WTC11 (cell line): Measurements from ENCODE around the gene CCL16. TPM values are rescaled to one million over a fixed set of nuclear protein-coding genes. Genes with fewer than 3 reads are reported as not detected.
"Not testable (repeated sequence)": the region's sequence is repeated elsewhere in the genome, so short reads cannot be mapped to it uniquely, and the experiment has no call there.

ENCODE experiments used
- ATAC-seq: fragments of 200-7000 bp; cut with Tn5 transposase; 2 replicates; pipeline ENCODE4 v1.10.0; 2021; ENCODE audit warnings: mild to moderate bottlenecking, moderate library complexity
- CTCF ChIA-PET: fragments of 300-600 bp; sonication (Branson Sonifier 250); formaldehyde crosslinking; loops from one replicate; lab custom pipeline; 2021; ENCODE audit warnings: antibody characterized with exemption; lab: Charles Lee
- POLR2A ChIA-PET: fragments of 350-600 bp; sonication (Branson Sonifier 250); formaldehyde crosslinking; loops from one replicate; lab custom pipeline; 2021; ENCODE audit warnings: antibody characterized with exemption; lab: Charles Lee
- DNase-seq: peaks from one replicate; pipeline ENCODE4 v3.0.0; 2021; ENCODE audit warnings: low spot score
- H3K27ac Mint-ChIP-seq: 2 replicates; pipeline ENCODE4 v1.8.0; 2021; ENCODE audit warnings: mixed read lengths
- H3K27me3 Mint-ChIP-seq: 2 replicates; pipeline ENCODE4 v1.8.0; 2021; ENCODE audit warnings: low read depth, mild to moderate bottlenecking, moderate library complexity, mixed read lengths
- H3K36me3 Mint-ChIP-seq: 2 replicates; pipeline ENCODE4 v1.8.0; 2021; ENCODE audit warnings: mixed read lengths
- H3K4me1 Mint-ChIP-seq: 2 replicates; pipeline ENCODE4 v1.8.0; 2022; ENCODE audit warnings: mixed read lengths
- H3K4me3 Mint-ChIP-seq: 2 replicates; pipeline ENCODE4 v1.8.0; 2021; ENCODE audit warnings: mild to moderate bottlenecking, moderate library complexity, mixed read lengths
- H3K9me3 Mint-ChIP-seq: 2 replicates; pipeline ENCODE4 v1.8.0; 2021; ENCODE audit warnings: mixed read lengths
- E2F1 ChIP-seq: sonication (generic); formaldehyde crosslinking; IDR thresholded peaks from 2 replicates; pipeline ENCODE4 v1.8.0; 2022; ENCODE audit warnings: mild to moderate bottlenecking, missing genetic modification reagents
- HMGA2 ChIP-seq: fragments of 250-450 bp; sonication (Bioruptor Pico); IDR thresholded peaks from 2 replicates; pipeline ENCODE4 v1.4.0; 2021; ENCODE audit warnings: mild to moderate bottlenecking, moderate library complexity
- IRF2 ChIP-seq: sonication (generic); formaldehyde crosslinking; IDR thresholded peaks from 2 replicates; pipeline ENCODE4 v1.8.0; 2022; ENCODE audit warnings: low read depth, missing genetic modification reagents, borderline replicate concordance
- JUN ChIP-seq: sonication (generic); formaldehyde crosslinking; IDR thresholded peaks from 2 replicates; pipeline ENCODE4 v1.8.0; 2023; ENCODE audit warnings: mild to moderate bottlenecking, missing genetic modification reagents
- NFATC4 ChIP-seq: fragments of 250-450 bp; sonication (Bioruptor Pico); IDR thresholded peaks from 2 replicates; pipeline ENCODE4 v1.9.0; 2021; ENCODE audit warnings: mild to moderate bottlenecking
- NFYB ChIP-seq: sonication (generic); formaldehyde crosslinking; conservative IDR thresholded peaks from 2 replicates; pipeline ENCODE4 v1.8.0; 2022; ENCODE audit warnings: low read depth, missing genetic modification reagents
- NR3C1 ChIP-seq: sonication (generic); formaldehyde crosslinking; conservative IDR thresholded peaks from 2 replicates; pipeline ENCODE4 v1.8.1; 2023; ENCODE audit warnings: low read depth, mild to moderate bottlenecking, missing genetic modification reagents
- OVOL2 ChIP-seq: fragments of 250-450 bp; sonication (Bioruptor Pico); IDR thresholded peaks from 2 replicates; pipeline ENCODE4 v1.9.0; 2021; ENCODE audit warnings: mild to moderate bottlenecking, borderline replicate concordance
- TEAD4 ChIP-seq: sonication (generic); formaldehyde crosslinking; IDR thresholded peaks from 2 replicates; pipeline ENCODE4 v1.8.0; 2022; ENCODE audit warnings: mild to moderate bottlenecking, missing genetic modification reagents
- USF2 ChIP-seq: sonication (generic); formaldehyde crosslinking; IDR thresholded peaks from 2 replicates; pipeline ENCODE4 v1.8.1; 2023; ENCODE audit warnings: mild to moderate bottlenecking, missing genetic modification reagents, moderate library complexity
- ZNF416 ChIP-seq: fragments of 250-450 bp; sonication (Bioruptor Pico); IDR thresholded peaks from 2 replicates; pipeline ENCODE4 v1.9.0; 2021; ENCODE audit warnings: mild to moderate bottlenecking, inconsistent platforms
- ZNF425 ChIP-seq: fragments of 250-450 bp; sonication (Bioruptor Pico); conservative IDR thresholded peaks from 2 replicates; pipeline ENCODE4 v1.9.0; 2021; ENCODE audit warnings: mild to moderate bottlenecking
- total RNA-seq: library from RNA; stranded (reverse); gene quantifications from 3 replicates; pipeline ENCODE4 v1.2.3, GENCODE V29; 2021
- TF ChIP-seq, protein P1 (sequence below): sonication (generic); formaldehyde crosslinking; IDR thresholded peaks from 2 replicates; pipeline ENCODE4 v1.8.0; 2022; ENCODE audit warnings: mild to moderate bottlenecking, missing genetic modification reagents
- TF ChIP-seq, protein P2 (sequence below): sonication (generic); formaldehyde crosslinking; IDR thresholded peaks from 2 replicates; pipeline ENCODE4 v1.8.1; 2022; ENCODE audit warnings: low read depth, mild to moderate bottlenecking, moderate library complexity, missing genetic modification reagents, borderline replicate concordance

The CCL16 gene
- total RNA-seq, 1 experiment from 2014 or later = not detected

GRCh38 chr17:36017799-36018198 is 36.5 kb upstream of the CCL16 start, which contains the start of gene CCL23:
TSS of gene CCL23 (minus strand) at chr17:36017972. CDS start at chr17:36017897, 75 bp downstream.
- POLR2A ChIA-PET = no interaction called here
- CTCF ChIA-PET = interaction anchor here (1.2 kb wide), 1 partner anchor 69 kb away, joined by 3 read pairs; no protein-coding TSS in a partner anchor
- TF ChIP-seq, protein P1, sequence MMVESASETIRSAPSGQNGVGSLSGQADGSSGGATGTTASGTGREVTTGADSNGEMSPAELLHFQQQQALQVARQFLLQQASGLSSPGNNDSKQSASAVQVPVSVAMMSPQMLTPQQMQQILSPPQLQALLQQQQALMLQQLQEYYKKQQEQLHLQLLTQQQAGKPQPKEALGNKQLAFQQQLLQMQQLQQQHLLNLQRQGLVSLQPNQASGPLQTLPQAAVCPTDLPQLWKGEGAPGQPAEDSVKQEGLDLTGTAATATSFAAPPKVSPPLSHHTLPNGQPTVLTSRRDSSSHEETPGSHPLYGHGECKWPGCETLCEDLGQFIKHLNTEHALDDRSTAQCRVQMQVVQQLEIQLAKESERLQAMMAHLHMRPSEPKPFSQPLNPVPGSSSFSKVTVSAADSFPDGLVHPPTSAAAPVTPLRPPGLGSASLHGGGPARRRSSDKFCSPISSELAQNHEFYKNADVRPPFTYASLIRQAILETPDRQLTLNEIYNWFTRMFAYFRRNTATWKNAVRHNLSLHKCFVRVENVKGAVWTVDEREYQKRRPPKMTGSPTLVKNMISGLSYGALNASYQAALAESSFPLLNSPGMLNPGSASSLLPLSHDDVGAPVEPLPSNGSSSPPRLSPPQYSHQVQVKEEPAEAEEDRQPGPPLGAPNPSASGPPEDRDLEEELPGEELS = no peak
- no peak for TF ChIP-seq NFATC4 (CRISPR knock-in tag)
- TF ChIP-seq, protein P2, sequence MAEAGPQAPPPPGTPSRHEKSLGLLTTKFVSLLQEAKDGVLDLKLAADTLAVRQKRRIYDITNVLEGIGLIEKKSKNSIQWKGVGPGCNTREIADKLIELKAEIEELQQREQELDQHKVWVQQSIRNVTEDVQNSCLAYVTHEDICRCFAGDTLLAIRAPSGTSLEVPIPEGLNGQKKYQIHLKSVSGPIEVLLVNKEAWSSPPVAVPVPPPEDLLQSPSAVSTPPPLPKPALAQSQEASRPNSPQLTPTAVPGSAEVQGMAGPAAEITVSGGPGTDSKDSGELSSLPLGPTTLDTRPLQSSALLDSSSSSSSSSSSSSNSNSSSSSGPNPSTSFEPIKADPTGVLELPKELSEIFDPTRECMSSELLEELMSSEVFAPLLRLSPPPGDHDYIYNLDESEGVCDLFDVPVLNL (CRISPR knock-in tag) = no peak
- no peak for TF ChIP-seq JUN (CRISPR knock-in tag)
- TF ChIP-seq USF2 (CRISPR knock-in tag) = no peak
- no peak for TF ChIP-seq IRF2
- no peak for TF ChIP-seq E2F1 (CRISPR knock-in tag)
- TF ChIP-seq NR3C1 (CRISPR knock-in tag) = no peak
- TF ChIP-seq ZNF425 (CRISPR knock-in tag) = no peak
- no peak for TF ChIP-seq TEAD4 (CRISPR knock-in tag)
- no peak for TF ChIP-seq OVOL2 (CRISPR knock-in tag)
- no peak for TF ChIP-seq NFYB
- Mint-ChIP-seq H3K9me3 (peaks cover 14% of the 10 kb centered on the region), H3K4me3 (no peak within 1 kb of the TSS), H3K4me1 (no peaks in the 10 kb centered on the region), H3K36me3 (peaks cover 1% of the 10 kb centered on the region; the same call in 1 of the 2 replicates), H3K27ac (no peak within 1 kb of the TSS), H3K27me3 (peaks cover 25% of the 10 kb centered on the region)
- DNase-seq = no peak
- ATAC-seq = peak; percentile 41; the same call in 1 of the 2 replicates

DNA sequence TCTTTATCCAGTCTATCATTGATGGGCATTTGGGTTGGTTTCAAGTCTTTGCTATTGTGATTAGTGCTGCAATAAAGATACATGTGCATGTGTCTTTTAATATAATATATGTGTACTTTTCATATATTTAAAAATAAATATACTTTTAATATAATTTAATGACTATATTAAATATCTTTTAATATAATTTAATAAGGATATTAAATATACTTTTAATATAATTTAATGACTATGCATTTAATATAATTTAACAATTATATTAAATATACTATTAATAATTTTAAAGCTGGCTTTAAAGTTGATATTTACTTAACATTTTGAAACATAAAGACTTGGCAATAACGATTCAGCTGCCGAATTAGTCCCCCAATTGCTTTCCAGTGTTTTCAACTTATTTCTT is 35.3 kb upstream of the CCL16 start:
- Mint-ChIP-seq H3K4me1 (no peaks in the 10 kb centered on the region), H3K27me3 (peaks cover 14% of the 10 kb centered on the region), H3K36me3 (peaks cover 9% of the 10 kb centered on the region; the same call in 1 of the 2 replicates), H3K9me3 (peaks cover 16% of the 10 kb centered on the region), H3K4me3 (no peak overlapping the region), H3K27ac (no peak overlapping the region)
- ChIA-PET POLR2A (no interaction called here), CTCF (interaction anchor here (0.6 kb wide), 1 partner anchor 171 kb away, joined by 4 read pairs; no protein-coding TSS in a partner anchor)
- DNase-seq = no peak
- ATAC-seq = no peak
- TF ChIP-seq HMGA2 (CRISPR knock-in tag) (peak; percentile 96), ZNF416 (CRISPR knock-in tag) (no peak)

DNA sequence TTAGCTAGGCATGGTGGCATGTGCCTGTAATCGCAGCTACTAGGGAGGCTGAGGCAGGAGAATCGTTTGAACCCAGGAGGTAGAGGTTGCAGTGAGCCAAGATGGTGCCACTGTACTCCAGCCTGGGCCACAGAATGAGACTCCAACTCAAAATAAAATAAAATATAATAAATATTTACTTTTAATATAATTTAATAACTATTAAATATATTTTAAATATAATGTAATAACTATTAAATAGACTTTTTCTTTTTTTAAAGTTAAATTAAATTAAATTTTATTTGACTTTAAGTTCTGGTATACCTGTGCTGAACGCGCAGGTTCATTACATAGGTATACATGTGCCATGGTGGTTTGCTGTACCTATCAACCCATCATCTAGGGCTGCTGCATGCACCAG is 34.6 kb upstream of the CCL16 start:
- H3K4me3 Mint-ChIP-seq, ATAC-seq, H3K4me1 Mint-ChIP-seq, H3K27ac Mint-ChIP-seq, H3K36me3 Mint-ChIP-seq, POLR2A ChIA-PET, DNase-seq: not testable (repeated sequence)
- CTCF ChIA-PET = interaction anchor here (0.6 kb wide), 1 partner anchor 46 kb away, joined by 3 read pairs; no protein-coding TSS in a partner anchor
- peaks cover 14% of the 10 kb centered on the region for H3K27me3 Mint-ChIP-seq
- H3K9me3 Mint-ChIP-seq = peaks cover 22% of the 10 kb centered on the region
- peak; percentile 96 for TF ChIP-seq HMGA2 (CRISPR knock-in tag)
